Parathyroid adenoma (tissue), 2 donors: ENCODE measurements around the gene IGFL1.
"Not testable (repeated sequence)": the region's sequence is repeated elsewhere in the genome, so short reads cannot be mapped to it uniquely, and the experiment has no call there.

Source experiments
- H2AFZ ChIP-seq: fragments of 300-600 bp; sonication (generic); one replicate; pipeline ENCODE4 v1.7.0; 2017; ENCODE audit warnings: antibody characterized with exemption, mild to moderate bottlenecking
- H3K27ac ChIP-seq: fragments of 300-600 bp; sonication (generic); one replicate; pipeline ENCODE4 v1.7.0; 2017
- H3K27me3 ChIP-seq: fragments of 300-600 bp; sonication (generic); one replicate; pipeline ENCODE4 v1.7.0; 2017; ENCODE audit warnings: low read length; ENCODE audit not compliant: control insufficient read depth, insufficient read depth
- H3K36me3 ChIP-seq: fragments of 300-600 bp; sonication (generic); one replicate; pipeline ENCODE4 v1.7.0; 2017; ENCODE audit warnings: low read length; ENCODE audit not compliant: control insufficient read depth, insufficient read depth
- H3K4me1 ChIP-seq: fragments of 300-600 bp; sonication (generic); one replicate; pipeline ENCODE4 v1.7.0; 2017; ENCODE audit warnings: control low read depth
- H3K4me2 ChIP-seq: fragments of 300-600 bp; sonication (generic); one replicate; pipeline ENCODE4 v1.7.0; 2017; ENCODE audit warnings: low read length
- H3K4me3 ChIP-seq: fragments of 300-600 bp; sonication (generic); one replicate; pipeline ENCODE4 v1.7.0; 2017; ENCODE audit warnings: low read depth, low read length
- H3K79me2 ChIP-seq: fragments of 300-600 bp; sonication (generic); one replicate; pipeline ENCODE4 v1.7.0; 2017; ENCODE audit warnings: control low read depth
- H3K9ac ChIP-seq: fragments of 300-600 bp; sonication (generic); one replicate; pipeline ENCODE4 v1.7.0; 2017; ENCODE audit warnings: mild to moderate bottlenecking
- H3K9me3 ChIP-seq: fragments of 300-600 bp; sonication (generic); one replicate; pipeline ENCODE4 v1.7.0; 2017; ENCODE audit warnings: low read length; ENCODE audit not compliant: control insufficient read depth
- CTCF ChIP-seq: fragments of 300-600 bp; sonication (generic); IDR thresholded peaks from one replicate; pipeline ENCODE4 v1.7.0; 2017; ENCODE audit warnings: antibody characterized with exemption, mild to moderate bottlenecking
- donor health status: primary hyperparathyroidism.

The IGFL1 gene

GRCh38 chr19:46229442-46229841, at the start of gene IGFL1:
Gene IGFL1 (plus strand): TSS chr19:46229742. CDS start chr19:46229775, 33 bp downstream.
- Histone ChIP-seq H3K36me3 (no peaks in the 10 kb centered on the region), H2AFZ (no peak within 1 kb of the TSS), H3K4me1 (peaks cover 10% of the 10 kb centered on the region), H3K79me2 (no peaks in the 10 kb centered on the region), H3K27ac (no peak within 1 kb of the TSS), H3K4me3 (no peak within 1 kb of the TSS), H3K27me3 (no peaks in the 10 kb centered on the region), H3K9me3 (no peaks in the 10 kb centered on the region), H3K9ac (no peak within 1 kb of the TSS), H3K4me2 (no peak within 1 kb of the TSS)
- no peak for TF ChIP-seq CTCF

GRCh38 chr19:46180701-46181387, 48.7 kb upstream of the IGFL1 start:
- TF ChIP-seq CTCF: no peak
- no peak overlapping the region for H3K9ac ChIP-seq
- H3K4me3 ChIP-seq: no peak overlapping the region
- H3K27me3 ChIP-seq: no peaks in the 10 kb centered on the region
- H3K9me3 ChIP-seq: no peaks in the 10 kb centered on the region
- no peak overlapping the region for H3K4me2 ChIP-seq
- no peak overlapping the region for H2AFZ ChIP-seq
- H3K27ac ChIP-seq: no peak overlapping the region
- H3K36me3 ChIP-seq: no peaks in the 10 kb centered on the region
- H3K79me2 ChIP-seq: no peaks in the 10 kb centered on the region
- H3K4me1 ChIP-seq: no peaks in the 10 kb centered on the region

- no peak overlapping the region for H3K27ac ChIP-seq
- no peaks in the 10 kb centered on the region for H3K4me1 ChIP-seq
- no peak for TF ChIP-seq CTCF
- no peak overlapping the region for H2AFZ ChIP-seq
- no peak overlapping the region for H3K4me2 ChIP-seq
- H3K36me3 ChIP-seq: no peaks in the 10 kb centered on the region
- no peak overlapping the region for H3K4me3 ChIP-seq
- H3K79me2 ChIP-seq: no peaks in the 10 kb centered on the region
- H3K9me3 ChIP-seq: no peaks in the 10 kb centered on the region
- H3K27me3 ChIP-seq: no peaks in the 10 kb centered on the region
- H3K9ac ChIP-seq: no peak overlapping the region
Observed at GRCh38 chr19:46181388-46181779, 48.2 kb upstream of the IGFL1 start.

- Histone ChIP-seq H2AFZ (no peak overlapping the region), H3K27me3 (no peaks in the 10 kb centered on the region), H3K36me3 (no peaks in the 10 kb centered on the region), H3K27ac (no peak overlapping the region), H3K9ac (no peak overlapping the region), H3K4me2 (no peak overlapping the region), H3K4me1 (no peaks in the 10 kb centered on the region), H3K79me2 (no peaks in the 10 kb centered on the region), H3K9me3 (no peaks in the 10 kb centered on the region), H3K4me3 (no peak overlapping the region)
- TF ChIP-seq CTCF: no peak
Observed at GRCh38 chr19:46182476-46182875, 47.1 kb upstream of the IGFL1 start.

GRCh38 chr19:46184775-46185710, 44.5 kb upstream of the IGFL1 start:
- not testable (repeated sequence) for H3K27me3 ChIP-seq, H3K9me3 ChIP-seq, H3K4me3 ChIP-seq, H3K27ac ChIP-seq, H3K36me3 ChIP-seq, H3K4me2 ChIP-seq, H2AFZ ChIP-seq, H3K79me2 ChIP-seq, H3K9ac ChIP-seq, H3K4me1 ChIP-seq
